GM23338 (cell line): Measurements from ENCODE around the gene CD300LB. TPM values are rescaled to one million over a fixed set of nuclear protein-coding genes. Genes with fewer than 3 reads are reported as not detected.

ENCODE experiments used
- ATAC-seq: fragments of 200-7000 bp; cut with Tn5 transposase; 3 replicates; pipeline ENCODE4 v1.9.1; 2020
- DNase-seq: peaks from one replicate; pipeline ENCODE4 v3.0.0-alpha.2; 2015; ENCODE audit warnings: low spot score
- H2AFZ ChIP-seq: fragments of 200-600 bp; sonication (generic); 2 replicates; pipeline ENCODE4 v1.8.0; 2016; ENCODE audit warnings: antibody characterized with exemption, mild to moderate bottlenecking, moderate library complexity
- H3F3A ChIP-seq: fragments of 200-600 bp; sonication (generic); replicated peaks from 2 replicates; pipeline ENCODE4 v1.8.0; 2017; ENCODE audit warnings: antibody characterized with exemption, mixed run types, low read depth
- H3K27ac ChIP-seq: fragments of 200-600 bp; sonication (generic); 2 replicates; pipeline ENCODE4 v1.6.1; 2016; ENCODE audit warnings: low read depth
- H3K27me3 ChIP-seq: fragments of 200-600 bp; sonication (generic); 2 replicates; pipeline ENCODE4 v1.8.0; 2016; ENCODE audit warnings: mild to moderate bottlenecking, mixed run types, moderate library complexity; ENCODE audit not compliant: insufficient read depth
- H3K36me3 ChIP-seq: fragments of 200-600 bp; sonication (generic); 2 replicates; pipeline ENCODE4 v1.8.0; 2016; ENCODE audit warnings: mild to moderate bottlenecking; ENCODE audit not compliant: insufficient read depth
- H3K4me1 ChIP-seq: fragments of 200-600 bp; sonication (generic); 2 replicates; pipeline ENCODE4 v1.8.0; 2016; ENCODE audit warnings: mild to moderate bottlenecking, moderate library complexity; ENCODE audit not compliant: insufficient read depth
- H3K4me2 ChIP-seq: fragments of 200-600 bp; sonication (generic); 2 replicates; pipeline ENCODE4 v1.7.1; 2017; ENCODE audit warnings: mixed run types
- H3K4me3 ChIP-seq: fragments of 200-600 bp; sonication (generic); 2 replicates; pipeline ENCODE4 v1.6.1; 2016; ENCODE audit warnings: mixed run types
- H3K79me2 ChIP-seq: fragments of 200-600 bp; sonication (generic); replicated peaks from 2 replicates; pipeline ENCODE4 v1.8.0; 2017; ENCODE audit warnings: mild to moderate bottlenecking; ENCODE audit not compliant: insufficient read depth
- H3K9me2 ChIP-seq: fragments of 200-600 bp; sonication (generic); 2 replicates; pipeline ENCODE4 v1.8.0; 2017; ENCODE audit not compliant: insufficient read depth
- H4K20me1 ChIP-seq: fragments of 200-600 bp; sonication (generic); replicated peaks from 2 replicates; pipeline ENCODE4 v1.8.0; 2017; ENCODE audit warnings: mild to moderate bottlenecking; ENCODE audit not compliant: insufficient read depth
- H3K27ac Mint-ChIP-seq: 2 replicates; pipeline ENCODE4 v1.8.0; 2020; ENCODE audit warnings: inconsistent platforms, mild to moderate bottlenecking, moderate library complexity, mixed read lengths
- H3K27me3 Mint-ChIP-seq: 3 replicates; pipeline ENCODE4 v1.8.0; 2022; ENCODE audit warnings: low read depth, mild to moderate bottlenecking, moderate library complexity, mixed read lengths, inconsistent platforms; ENCODE audit not compliant: insufficient read depth, poor library complexity
- H3K36me3 Mint-ChIP-seq: 3 replicates; pipeline ENCODE4 v1.8.0; 2021; ENCODE audit warnings: low read depth, mild to moderate bottlenecking, inconsistent platforms, moderate library complexity, mixed read lengths
- H3K4me1 Mint-ChIP-seq: 3 replicates; pipeline ENCODE4 v1.8.0; 2020; ENCODE audit warnings: mild to moderate bottlenecking, inconsistent platforms, mixed read lengths
- H3K4me3 Mint-ChIP-seq: 3 replicates; pipeline ENCODE4 v1.8.0; 2021; ENCODE audit warnings: moderate library complexity, mild to moderate bottlenecking, inconsistent platforms, mixed read lengths
- H3K9me3 Mint-ChIP-seq: 3 replicates; pipeline ENCODE4 v1.8.0; 2020; ENCODE audit warnings: moderate library complexity, mild to moderate bottlenecking, inconsistent platforms, mixed read lengths
- ETS1 ChIP-seq: IDR thresholded peaks from 2 replicates; pipeline ENCODE4 v1.6.1; 2016; ENCODE audit warnings: antibody characterized with exemption
- EZH2 ChIP-seq: fragments of 200-600 bp; sonication (generic); IDR thresholded peaks from one replicate; pipeline ENCODE4 v1.8.0; 2017; ENCODE audit warnings: antibody characterized with exemption, mild to moderate bottlenecking, low read depth; ENCODE audit not compliant: unreplicated experiment
- EZH2phosphoT487 ChIP-seq: fragments of 200-600 bp; sonication (generic); IDR thresholded peaks from one replicate; pipeline ENCODE4 v1.8.1; 2018; ENCODE audit warnings: antibody characterized with exemption; ENCODE audit not compliant: unreplicated experiment
- JUNB ChIP-seq: IDR thresholded peaks from one replicate; pipeline ENCODE4 v1.6.1; 2016; ENCODE audit warnings: antibody characterized with exemption; ENCODE audit not compliant: unreplicated experiment
- ZNF114 ChIP-seq: fragments of 250-450 bp; sonication (Bioruptor Pico); IDR thresholded peaks from 2 replicates; pipeline ENCODE4 v1.5.0; 2020; ENCODE audit warnings: mild to moderate bottlenecking, moderate library complexity
- polyA plus RNA-seq: library from polyadenylated mRNA; unstranded; fragments of >200 nt; fragmentation: Nextera tagmentation; extraction: Ambion mirVana; gene quantifications from 2 replicates; pipeline ENCODE4 v1.2.1, GENCODE V29; 2016
- total RNA-seq: library from RNA; depleted of rRNA; stranded (reverse); fragments of >200 nt; shearing (Covaris generic); gene quantifications from 2 replicates; pipeline ENCODE4 v1.2.3, GENCODE V29; 2014
- TF ChIP-seq, protein P1 (sequence below): fragments of 250-450 bp; sonication (Bioruptor Pico); IDR thresholded peaks from 2 replicates; pipeline ENCODE4 v1.5.0; 2020; ENCODE audit warnings: mild to moderate bottlenecking, moderate library complexity
- TF ChIP-seq, protein P2 (sequence below): IDR thresholded peaks from one replicate; pipeline ENCODE4 v1.6.1; 2018; ENCODE audit warnings: antibody characterized with exemption; ENCODE audit not compliant: unreplicated experiment

CD300LB gene
- total and polyA plus RNA-seq, 2 experiments from 2014 or later: not detected

DNA sequence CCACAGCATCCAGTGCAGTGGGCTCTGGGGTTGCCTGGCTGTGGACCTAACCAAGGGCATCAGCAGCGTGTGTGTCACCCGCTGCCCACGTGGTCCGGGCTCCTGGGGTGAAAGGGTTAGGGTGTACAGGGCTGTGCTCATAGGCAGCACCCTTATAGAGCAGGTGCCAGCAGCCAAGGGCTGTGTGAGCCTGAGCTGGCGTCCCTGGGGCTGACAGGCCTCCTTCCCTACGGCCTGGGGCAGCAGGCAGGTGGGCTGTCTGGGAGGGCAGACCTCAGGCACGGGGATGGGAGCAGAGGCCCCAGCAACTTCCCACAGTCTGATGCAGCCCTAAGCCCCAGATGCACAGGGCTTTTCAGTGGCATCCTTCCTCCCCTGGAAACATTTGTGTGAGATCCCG lies 51.0 kb downstream of the CD300LB start (continued):
- TF ChIP-seq, protein P1, sequence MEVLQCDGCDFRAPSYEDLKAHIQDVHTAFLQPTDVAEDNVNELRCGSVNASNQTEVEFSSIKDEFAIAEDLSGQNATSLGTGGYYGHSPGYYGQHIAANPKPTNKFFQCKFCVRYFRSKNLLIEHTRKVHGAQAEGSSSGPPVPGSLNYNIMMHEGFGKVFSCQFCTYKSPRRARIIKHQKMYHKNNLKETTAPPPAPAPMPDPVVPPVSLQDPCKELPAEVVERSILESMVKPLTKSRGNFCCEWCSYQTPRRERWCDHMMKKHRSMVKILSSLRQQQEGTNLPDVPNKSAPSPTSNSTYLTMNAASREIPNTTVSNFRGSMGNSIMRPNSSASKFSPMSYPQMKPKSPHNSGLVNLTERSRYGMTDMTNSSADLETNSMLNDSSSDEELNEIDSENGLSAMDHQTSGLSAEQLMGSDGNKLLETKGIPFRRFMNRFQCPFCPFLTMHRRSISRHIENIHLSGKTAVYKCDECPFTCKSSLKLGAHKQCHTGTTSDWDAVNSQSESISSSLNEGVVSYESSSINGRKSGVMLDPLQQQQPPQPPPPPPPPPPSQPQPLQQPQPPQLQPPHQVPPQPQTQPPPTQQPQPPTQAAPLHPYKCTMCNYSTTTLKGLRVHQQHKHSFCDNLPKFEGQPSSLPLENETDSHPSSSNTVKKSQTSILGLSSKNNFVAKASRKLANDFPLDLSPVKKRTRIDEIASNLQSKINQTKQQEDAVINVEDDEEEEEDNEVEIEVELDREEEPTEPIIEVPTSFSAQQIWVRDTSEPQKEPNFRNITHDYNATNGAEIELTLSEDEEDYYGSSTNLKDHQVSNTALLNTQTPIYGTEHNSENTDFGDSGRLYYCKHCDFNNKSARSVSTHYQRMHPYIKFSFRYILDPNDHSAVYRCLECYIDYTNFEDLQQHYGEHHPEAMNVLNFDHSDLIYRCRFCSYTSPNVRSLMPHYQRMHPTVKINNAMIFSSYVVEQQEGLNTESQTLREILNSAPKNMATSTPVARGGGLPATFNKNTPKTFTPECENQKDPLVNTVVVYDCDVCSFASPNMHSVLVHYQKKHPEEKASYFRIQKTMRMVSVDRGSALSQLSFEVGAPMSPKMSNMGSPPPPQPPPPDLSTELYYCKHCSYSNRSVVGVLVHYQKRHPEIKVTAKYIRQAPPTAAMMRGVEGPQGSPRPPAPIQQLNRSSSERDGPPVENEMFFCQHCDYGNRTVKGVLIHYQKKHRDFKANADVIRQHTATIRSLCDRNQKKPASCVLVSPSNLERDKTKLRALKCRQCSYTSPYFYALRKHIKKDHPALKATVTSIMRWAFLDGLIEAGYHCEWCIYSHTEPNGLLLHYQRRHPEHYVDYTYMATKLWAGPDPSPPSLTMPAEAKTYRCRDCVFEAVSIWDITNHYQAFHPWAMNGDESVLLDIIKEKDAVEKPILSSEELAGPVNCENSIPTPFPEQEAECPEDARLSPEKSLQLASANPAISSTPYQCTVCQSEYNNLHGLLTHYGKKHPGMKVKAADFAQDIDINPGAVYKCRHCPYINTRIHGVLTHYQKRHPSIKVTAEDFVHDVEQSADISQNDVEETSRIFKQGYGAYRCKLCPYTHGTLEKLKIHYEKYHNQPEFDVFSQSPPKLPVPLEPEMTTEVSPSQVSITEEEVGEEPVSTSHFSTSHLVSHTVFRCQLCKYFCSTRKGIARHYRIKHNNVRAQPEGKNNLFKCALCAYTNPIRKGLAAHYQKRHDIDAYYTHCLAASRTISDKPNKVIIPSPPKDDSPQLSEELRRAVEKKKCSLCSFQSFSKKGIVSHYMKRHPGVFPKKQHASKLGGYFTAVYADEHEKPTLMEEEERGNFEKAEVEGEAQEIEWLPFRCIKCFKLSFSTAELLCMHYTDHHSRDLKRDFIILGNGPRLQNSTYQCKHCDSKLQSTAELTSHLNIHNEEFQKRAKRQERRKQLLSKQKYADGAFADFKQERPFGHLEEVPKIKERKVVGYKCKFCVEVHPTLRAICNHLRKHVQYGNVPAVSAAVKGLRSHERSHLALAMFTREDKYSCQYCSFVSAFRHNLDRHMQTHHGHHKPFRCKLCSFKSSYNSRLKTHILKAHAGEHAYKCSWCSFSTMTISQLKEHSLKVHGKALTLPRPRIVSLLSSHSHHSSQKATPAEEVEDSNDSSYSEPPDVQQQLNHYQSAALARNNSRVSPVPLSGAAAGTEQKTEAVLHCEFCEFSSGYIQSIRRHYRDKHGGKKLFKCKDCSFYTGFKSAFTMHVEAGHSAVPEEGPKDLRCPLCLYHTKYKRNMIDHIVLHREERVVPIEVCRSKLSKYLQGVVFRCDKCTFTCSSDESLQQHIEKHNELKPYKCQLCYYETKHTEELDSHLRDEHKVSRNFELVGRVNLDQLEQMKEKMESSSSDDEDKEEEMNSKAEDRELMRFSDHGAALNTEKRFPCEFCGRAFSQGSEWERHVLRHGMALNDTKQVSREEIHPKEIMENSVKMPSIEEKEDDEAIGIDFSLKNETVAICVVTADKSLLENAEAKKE: no peak

DNA sequence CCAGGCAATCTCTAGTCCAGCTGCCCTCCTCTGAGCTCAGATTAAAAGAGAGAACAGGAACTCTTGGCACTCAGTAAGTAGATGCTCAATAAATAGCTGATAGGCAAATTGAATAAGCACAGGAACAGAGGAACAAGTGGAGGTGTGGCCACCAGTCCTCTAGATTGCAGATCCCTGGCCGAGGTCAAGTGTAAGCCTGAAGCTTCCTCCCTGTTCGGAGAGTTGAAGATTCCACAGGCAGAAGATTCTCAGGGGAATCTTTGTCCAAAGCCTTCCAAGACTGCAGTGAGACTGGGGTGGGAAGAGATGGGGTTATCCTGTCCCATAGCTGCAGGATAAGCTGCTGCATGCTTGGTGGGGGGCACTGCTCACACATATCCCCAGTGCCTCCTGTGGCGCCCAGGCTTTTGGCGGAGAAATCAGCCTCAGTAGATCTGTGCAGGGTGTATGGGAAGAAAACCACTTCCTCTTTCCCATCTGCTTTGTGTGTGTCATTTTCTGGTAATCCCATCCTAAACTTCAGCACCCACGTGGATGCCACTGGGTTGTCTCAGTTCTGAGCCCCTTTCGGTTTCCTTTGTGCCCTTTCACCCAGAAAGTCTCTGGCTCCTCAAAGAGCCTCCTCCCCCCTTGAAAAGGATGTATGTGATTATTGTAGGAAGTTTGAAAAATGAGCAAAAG lies 52.7 kb downstream of the CD300LB start:
- Mint-ChIP-seq H3K4me1 (peaks cover 3% of the 10 kb centered on the region; the same call in 2 of the 3 replicates), H3K4me3 (no peak overlapping the region)

GRCh38 chr17:74477411-74477810 lies 53.9 kb downstream of the CD300LB start:
- ATAC-seq (no peak), DNase-seq (no peak)
- H3K9me2 ChIP-seq: no peaks in the 10 kb centered on the region
- H3K4me3 Mint-ChIP-seq: no peak overlapping the region
- H3K79me2 ChIP-seq: no peaks in the 10 kb centered on the region
- H3K9me3 Mint-ChIP-seq: peaks cover 29% of the 10 kb centered on the region
- H3K27me3 Mint-ChIP-seq: peaks cover 5% of the 10 kb centered on the region
- H3K4me3 ChIP-seq: no peak overlapping the region
- H3K36me3 Mint-ChIP-seq: peaks cover 10% of the 10 kb centered on the region; the same call in 2 of the 3 replicates
- peaks cover 3% of the 10 kb centered on the region; the same call in 2 of the 3 replicates for H3K4me1 Mint-ChIP-seq
- H3K36me3 ChIP-seq: no peaks in the 10 kb centered on the region
- H3K27me3 ChIP-seq: no peaks in the 10 kb centered on the region
- H3K27ac ChIP-seq: no peak overlapping the region
- no peak overlapping the region for H3K27ac Mint-ChIP-seq
- no peaks in the 10 kb centered on the region for H4K20me1 ChIP-seq
- no peak overlapping the region for H3K4me2 ChIP-seq
- no peaks in the 10 kb centered on the region for H3F3A ChIP-seq
- H3K4me1 ChIP-seq: no peaks in the 10 kb centered on the region
- H2AFZ ChIP-seq: no peak overlapping the region
- TF ChIP-seq ETS1 (no peak), EZH2phosphoT487 (no peak), ZNF114 (no peak), EZH2 (no peak), JUNB (no peak)
- TF ChIP-seq, protein P2, sequence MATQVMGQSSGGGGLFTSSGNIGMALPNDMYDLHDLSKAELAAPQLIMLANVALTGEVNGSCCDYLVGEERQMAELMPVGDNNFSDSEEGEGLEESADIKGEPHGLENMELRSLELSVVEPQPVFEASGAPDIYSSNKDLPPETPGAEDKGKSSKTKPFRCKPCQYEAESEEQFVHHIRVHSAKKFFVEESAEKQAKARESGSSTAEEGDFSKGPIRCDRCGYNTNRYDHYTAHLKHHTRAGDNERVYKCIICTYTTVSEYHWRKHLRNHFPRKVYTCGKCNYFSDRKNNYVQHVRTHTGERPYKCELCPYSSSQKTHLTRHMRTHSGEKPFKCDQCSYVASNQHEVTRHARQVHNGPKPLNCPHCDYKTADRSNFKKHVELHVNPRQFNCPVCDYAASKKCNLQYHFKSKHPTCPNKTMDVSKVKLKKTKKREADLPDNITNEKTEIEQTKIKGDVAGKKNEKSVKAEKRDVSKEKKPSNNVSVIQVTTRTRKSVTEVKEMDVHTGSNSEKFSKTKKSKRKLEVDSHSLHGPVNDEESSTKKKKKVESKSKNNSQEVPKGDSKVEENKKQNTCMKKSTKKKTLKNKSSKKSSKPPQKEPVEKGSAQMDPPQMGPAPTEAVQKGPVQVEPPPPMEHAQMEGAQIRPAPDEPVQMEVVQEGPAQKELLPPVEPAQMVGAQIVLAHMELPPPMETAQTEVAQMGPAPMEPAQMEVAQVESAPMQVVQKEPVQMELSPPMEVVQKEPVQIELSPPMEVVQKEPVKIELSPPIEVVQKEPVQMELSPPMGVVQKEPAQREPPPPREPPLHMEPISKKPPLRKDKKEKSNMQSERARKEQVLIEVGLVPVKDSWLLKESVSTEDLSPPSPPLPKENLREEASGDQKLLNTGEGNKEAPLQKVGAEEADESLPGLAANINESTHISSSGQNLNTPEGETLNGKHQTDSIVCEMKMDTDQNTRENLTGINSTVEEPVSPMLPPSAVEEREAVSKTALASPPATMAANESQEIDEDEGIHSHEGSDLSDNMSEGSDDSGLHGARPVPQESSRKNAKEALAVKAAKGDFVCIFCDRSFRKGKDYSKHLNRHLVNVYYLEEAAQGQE: no peak

More for the DNA sequence above, 52.7 kb downstream of the CD300LB start:
- Histone ChIP-seq H3K4me3 (no peak overlapping the region), H3K9me2 (no peaks in the 10 kb centered on the region), H4K20me1 (no peaks in the 10 kb centered on the region), H3F3A (no peaks in the 10 kb centered on the region), H3K4me2 (no peak overlapping the region), H3K4me1 (no peaks in the 10 kb centered on the region), H3K79me2 (no peaks in the 10 kb centered on the region), H2AFZ (no peak overlapping the region), H3K36me3 (no peaks in the 10 kb centered on the region), H3K27ac (no peak overlapping the region), H3K27me3 (no peaks in the 10 kb centered on the region)
- DNase-seq (no peak), ATAC-seq (no peak)
- TF ChIP-seq ZNF114 (no peak), EZH2phosphoT487 (no peak)
- H3K36me3 Mint-ChIP-seq: peaks cover 10% of the 10 kb centered on the region; the same call in 2 of the 3 replicates
- peaks cover 7% of the 10 kb centered on the region for H3K27me3 Mint-ChIP-seq
- H3K27ac Mint-ChIP-seq: no peak overlapping the region
- peaks cover 29% of the 10 kb centered on the region for H3K9me3 Mint-ChIP-seq
